IPS-15b (cell line): ENCODE measurements around the gene DGCR8.

Experiments used
- H3K27me3 ChIP-seq: one replicate; pipeline ENCODE4 v1.6.1; 2013; ENCODE audit warnings: low read length; ENCODE audit not compliant: control insufficient read depth, insufficient read depth
- H3K36me3 ChIP-seq: one replicate; pipeline ENCODE4 v1.6.1; 2013; ENCODE audit warnings: low read length; ENCODE audit not compliant: control insufficient read depth, insufficient read depth
- H3K4me1 ChIP-seq: one replicate; pipeline ENCODE4 v1.6.1; 2013; ENCODE audit warnings: mild to moderate bottlenecking, low read length; ENCODE audit not compliant: control insufficient read depth, insufficient read depth
- H3K4me3 ChIP-seq: one replicate; pipeline ENCODE4 v1.5.1; 2013; ENCODE audit warnings: low read depth, low read length
- H3K9ac ChIP-seq: one replicate; pipeline ENCODE4 v1.6.1; 2013; ENCODE audit warnings: low read depth, mild to moderate bottlenecking, low read length
- H3K9me3 ChIP-seq: one replicate; pipeline ENCODE4 v1.6.1; 2013; ENCODE audit warnings: mild to moderate bottlenecking, low read length; ENCODE audit not compliant: control insufficient read depth, insufficient read depth

Gene DGCR8

GRCh38 chr22:20089977-20090729 is 10.1 kb downstream of the DGCR8 start:
- H3K9ac ChIP-seq, result no peak overlapping the region

GRCh38 chr22:20090730-20091240 is 10.7 kb downstream of the DGCR8 start:
- H3K36me3 ChIP-seq, result peaks cover 89% of the 10 kb centered on the region
- no peak overlapping the region for H3K9ac ChIP-seq
- H3K4me1 ChIP-seq, result no peaks in the 10 kb centered on the region

More at GRCh38 chr22:20089977-20090729, 10.1 kb downstream of the DGCR8 start:
- Histone ChIP-seq H3K4me1 (no peaks in the 10 kb centered on the region), H3K36me3 (peaks cover 88% of the 10 kb centered on the region), H3K9me3 (no peaks in the 10 kb centered on the region), H3K27me3 (no peaks in the 10 kb centered on the region), H3K4me3 (no peak overlapping the region)

GRCh38 chr22:20091690-20092476 is 11.8 kb downstream of the DGCR8 start:
- Histone ChIP-seq H3K27me3 (no peaks in the 10 kb centered on the region), H3K9me3 (no peaks in the 10 kb centered on the region), H3K4me1 (no peaks in the 10 kb centered on the region), H3K4me3 (no peak overlapping the region), H3K9ac (no peak overlapping the region), H3K36me3 (peaks cover 79% of the 10 kb centered on the region)

More at GRCh38 chr22:20090730-20091240, 10.7 kb downstream of the DGCR8 start:
- H3K9me3 ChIP-seq, result no peaks in the 10 kb centered on the region
- no peaks in the 10 kb centered on the region for H3K27me3 ChIP-seq
- H3K4me3 ChIP-seq, result no peak overlapping the region

- H3K9me3 ChIP-seq, result no peaks in the 10 kb centered on the region
- no peaks in the 10 kb centered on the region for H3K4me1 ChIP-seq
- H3K36me3 ChIP-seq, result peaks cover 73% of the 10 kb centered on the region
- H3K27me3 ChIP-seq, result no peaks in the 10 kb centered on the region
- H3K9ac ChIP-seq, result no peak overlapping the region
- no peak overlapping the region for H3K4me3 ChIP-seq
Observed at GRCh38 chr22:20092477-20092854, 12.4 kb downstream of the DGCR8 start.

DNA sequence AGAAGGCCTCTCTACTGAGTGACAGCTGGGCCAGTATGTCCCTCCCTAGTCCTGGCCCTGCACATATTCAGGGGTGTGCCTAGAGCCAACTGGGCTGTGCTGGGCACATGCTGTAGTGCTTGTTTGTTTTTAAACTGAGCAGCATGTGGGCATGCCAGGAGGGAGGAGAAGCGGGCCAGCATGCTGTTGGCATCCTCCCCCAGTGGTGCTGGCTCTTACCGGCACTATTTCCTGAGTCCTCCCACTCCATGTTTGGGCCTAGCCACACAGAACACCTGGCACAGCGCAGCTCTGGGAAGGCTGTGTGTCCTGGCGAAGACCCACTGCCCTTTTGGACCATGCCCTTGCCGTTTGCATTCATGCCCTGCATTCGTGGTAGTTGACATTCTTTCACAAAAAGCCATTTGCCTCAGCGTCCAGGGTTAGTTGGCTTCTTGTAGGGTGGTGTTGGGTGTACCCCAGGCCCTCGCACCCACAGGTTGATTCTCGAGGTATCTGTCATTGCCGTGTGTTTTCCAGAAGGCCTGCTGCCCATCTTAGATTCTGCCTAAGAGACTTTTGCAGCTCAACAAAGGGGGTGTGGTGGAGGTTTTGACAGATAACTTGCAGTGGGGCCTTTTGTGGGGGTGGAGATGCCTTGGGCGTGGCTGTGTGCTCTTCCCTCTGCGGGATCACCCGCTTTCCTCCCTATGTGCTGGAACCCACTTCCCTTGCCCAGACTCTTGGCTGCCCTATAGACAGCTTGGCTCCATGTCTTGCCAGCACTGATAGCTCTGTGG is 13.6 kb downstream of the DGCR8 start:
- no peaks in the 10 kb centered on the region for H3K4me1 ChIP-seq
- no peak overlapping the region for H3K9ac ChIP-seq
- peaks cover 68% of the 10 kb centered on the region for H3K36me3 ChIP-seq
- no peaks in the 10 kb centered on the region for H3K9me3 ChIP-seq
- no peaks in the 10 kb centered on the region for H3K27me3 ChIP-seq
- H3K4me3 ChIP-seq, result no peak overlapping the region

DNA sequence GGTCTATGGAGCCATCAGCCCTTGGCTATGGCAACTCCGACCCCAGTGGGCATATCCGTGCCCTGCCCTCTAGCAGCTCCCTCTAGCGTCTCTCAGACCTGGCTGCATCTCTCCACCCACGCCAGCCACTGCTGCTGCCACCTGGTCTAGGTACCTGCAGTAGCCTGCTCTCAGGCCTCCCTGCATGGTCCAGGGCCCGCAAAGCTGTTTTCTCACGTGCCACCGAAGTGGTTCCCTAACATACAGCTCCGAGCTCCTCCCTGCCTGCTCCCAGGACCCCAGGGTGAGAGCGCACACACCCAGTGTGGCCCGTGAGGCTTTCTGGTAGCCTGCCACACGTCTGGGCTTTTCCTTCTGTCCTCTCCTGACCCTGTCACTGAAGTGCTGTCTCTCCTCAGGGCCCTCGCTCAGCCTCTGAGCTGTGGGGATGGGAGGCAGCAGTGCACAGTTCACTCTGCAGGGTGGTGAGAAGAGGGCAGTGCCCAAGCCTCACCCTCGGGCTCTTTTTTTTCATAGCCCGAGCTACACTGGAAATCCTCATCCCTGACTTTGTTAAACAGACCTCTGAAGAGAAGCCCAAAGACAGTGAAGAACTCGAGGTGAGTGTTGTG is 14.3 kb downstream of the DGCR8 start:
- Histone ChIP-seq H3K4me1 (no peaks in the 10 kb centered on the region), H3K27me3 (no peaks in the 10 kb centered on the region), H3K36me3 (peaks cover 68% of the 10 kb centered on the region), H3K4me3 (no peak overlapping the region), H3K9ac (no peak overlapping the region), H3K9me3 (no peaks in the 10 kb centered on the region)

DNA sequence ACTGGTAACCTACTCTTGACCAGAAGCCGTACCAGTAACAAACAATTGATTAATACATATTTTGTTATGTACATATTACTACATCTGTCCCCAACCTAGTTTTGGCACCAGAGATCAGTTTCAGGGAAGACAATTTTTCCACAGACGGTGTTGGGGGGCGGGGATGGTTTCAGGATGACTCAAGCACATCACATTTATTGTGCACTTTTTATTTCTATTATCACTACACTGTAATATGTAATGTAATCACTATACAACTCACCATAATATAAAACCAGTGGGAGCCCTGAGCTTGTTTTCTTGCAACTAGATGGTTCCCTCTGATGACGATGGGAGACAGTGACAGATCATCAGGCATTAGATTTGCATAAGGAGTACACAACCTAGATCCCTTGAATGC is 15.5 kb downstream of the DGCR8 start:
- H3K27me3 ChIP-seq, result no peaks in the 10 kb centered on the region
- H3K4me1 ChIP-seq, result no peaks in the 10 kb centered on the region
- peaks cover 61% of the 10 kb centered on the region for H3K36me3 ChIP-seq
- no peak overlapping the region for H3K9ac ChIP-seq
- no peaks in the 10 kb centered on the region for H3K9me3 ChIP-seq
- H3K4me3 ChIP-seq, result no peak overlapping the region

- no peaks in the 10 kb centered on the region for H3K27me3 ChIP-seq
- peaks cover 50% of the 10 kb centered on the region for H3K36me3 ChIP-seq
- H3K9ac ChIP-seq, result no peak overlapping the region
- H3K4me1 ChIP-seq, result no peaks in the 10 kb centered on the region
- no peaks in the 10 kb centered on the region for H3K9me3 ChIP-seq
- no peak overlapping the region for H3K4me3 ChIP-seq
Observed at GRCh38 chr22:20096574-20097420, 16.8 kb downstream of the DGCR8 start.

DNA sequence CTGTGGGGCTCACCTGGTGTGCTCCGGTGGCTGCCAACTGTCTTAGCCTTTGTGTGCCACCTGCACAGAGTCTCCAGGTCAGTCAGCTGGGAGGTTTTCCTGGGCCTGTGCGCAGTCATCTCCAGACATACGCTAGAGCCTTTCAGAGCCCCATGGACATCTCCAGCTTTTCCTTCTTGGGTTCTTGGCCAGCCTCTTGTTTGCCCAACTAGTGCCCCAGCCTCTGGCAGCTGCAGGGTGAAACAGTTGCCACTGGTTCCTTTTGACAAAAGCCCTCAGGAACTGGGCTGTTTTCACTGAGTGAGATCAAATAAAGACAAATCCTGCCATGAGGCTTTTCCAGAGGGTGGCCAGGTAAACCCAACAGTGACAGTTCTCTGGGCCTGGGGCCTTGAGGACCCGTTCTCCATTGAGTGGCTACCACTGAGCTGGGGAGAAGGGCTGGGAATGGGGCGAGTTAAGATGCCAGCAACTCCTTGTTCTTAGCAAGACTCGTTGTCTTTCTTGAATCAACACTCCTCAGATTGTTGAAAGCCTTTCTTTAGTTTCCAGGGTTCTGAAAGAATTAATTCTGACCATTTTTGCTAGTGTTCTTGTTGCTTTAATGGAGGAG is 19.2 kb downstream of the DGCR8 start:
- Histone ChIP-seq H3K9me3 (no peaks in the 10 kb centered on the region), H3K9ac (no peak overlapping the region), H3K36me3 (peaks cover 45% of the 10 kb centered on the region), H3K27me3 (no peaks in the 10 kb centered on the region), H3K4me1 (no peaks in the 10 kb centered on the region), H3K4me3 (no peak overlapping the region)

DNA sequence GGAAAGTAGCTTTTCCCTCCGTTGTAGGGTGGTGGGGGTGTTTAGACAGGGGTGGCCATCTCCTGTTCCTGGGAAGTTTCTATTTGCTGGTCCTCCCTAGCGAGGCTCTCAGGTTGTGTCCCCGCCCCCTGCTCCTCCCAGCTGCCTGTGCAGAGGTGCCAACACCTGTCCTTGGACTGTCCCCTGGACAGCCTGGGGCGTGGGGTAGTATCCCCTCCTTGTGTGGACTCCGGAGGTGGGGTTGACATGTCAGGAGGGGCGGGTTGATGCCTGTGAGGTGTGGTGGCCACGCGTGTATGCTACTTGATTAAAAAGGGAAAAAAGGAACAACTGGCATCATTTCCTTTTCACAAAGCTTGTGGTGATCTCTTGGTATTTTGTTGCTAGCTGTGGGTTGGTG is 21.6 kb downstream of the DGCR8 start:
- H3K9ac ChIP-seq, result no peak overlapping the region
- H3K36me3 ChIP-seq, result peaks cover 57% of the 10 kb centered on the region
- H3K27me3 ChIP-seq, result no peaks in the 10 kb centered on the region
- H3K4me3 ChIP-seq, result no peak overlapping the region
- no peaks in the 10 kb centered on the region for H3K4me1 ChIP-seq
- no peaks in the 10 kb centered on the region for H3K9me3 ChIP-seq
